Epithelial cell of prostate (primary cell): ENCODE data around the gene SKI.

Source experiments
- DNase-seq: peaks from one replicate; pipeline ENCODE4 v3.0.0-alpha.2; 2011; ENCODE audit warnings: low read depth, low spot score
- H3K27ac ChIP-seq: fragments of 450-650 bp; 2 replicates; pipeline ENCODE4 v1.5.1; 2017; ENCODE audit warnings: mild to moderate bottlenecking

Gene SKI

DNA sequence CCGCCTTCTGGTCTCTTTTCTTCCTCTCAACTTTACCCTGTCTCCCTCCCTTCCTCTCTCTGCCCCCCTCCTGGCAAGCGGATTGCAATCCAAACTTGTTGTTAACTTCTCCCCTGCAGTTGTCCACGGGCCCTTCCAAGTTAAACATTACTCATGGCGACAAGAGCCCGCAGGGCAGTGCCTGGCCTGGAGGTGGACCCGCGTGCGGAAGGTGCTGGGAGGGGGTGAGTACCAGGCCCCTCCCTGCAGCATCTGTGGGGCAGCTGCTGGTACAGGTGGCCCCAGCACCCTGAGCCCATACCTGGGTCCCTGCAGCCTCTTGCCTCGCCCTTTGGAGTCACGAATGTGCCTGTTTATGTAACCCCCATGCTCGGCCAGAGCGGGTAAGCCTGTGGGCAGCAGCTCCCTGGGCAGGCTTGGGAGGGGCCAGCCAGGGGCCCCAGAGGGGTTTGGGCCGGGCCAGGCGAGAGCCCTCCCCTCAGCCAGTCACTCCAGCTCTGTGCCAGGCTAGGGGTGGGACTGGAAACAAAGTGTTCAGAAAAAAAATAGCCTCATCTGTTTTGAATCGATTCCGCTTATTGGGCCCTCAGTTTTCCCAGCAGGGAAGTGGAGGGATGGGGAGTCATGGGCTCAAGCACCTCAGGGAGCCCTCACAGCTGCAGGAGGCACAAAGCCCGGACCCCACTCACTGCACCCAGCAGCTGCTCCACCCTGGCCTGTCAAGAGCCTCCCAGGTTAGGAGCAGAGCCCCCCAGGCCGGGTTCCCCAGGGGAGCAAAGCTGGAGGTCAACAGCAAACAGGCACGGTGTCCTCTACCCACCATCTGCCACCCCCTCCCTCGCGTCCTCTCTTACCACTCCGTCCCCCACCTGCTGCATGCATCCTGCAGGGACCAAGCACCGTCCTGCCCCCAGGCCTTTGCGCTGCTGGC, 19.5 kb upstream of the SKI start:
- no peak overlapping the region for H3K27ac ChIP-seq
- no peak for DNase-seq

- no peak for DNase-seq
- no peak overlapping the region for H3K27ac ChIP-seq
Observed at GRCh38 chr1:2209400-2210083, 18.6 kb upstream of the SKI start.

- H3K27ac ChIP-seq: no peak overlapping the region
- DNase-seq: no peak
Observed at GRCh38 chr1:2210084-2210653, 17.9 kb upstream of the SKI start.

DNA sequence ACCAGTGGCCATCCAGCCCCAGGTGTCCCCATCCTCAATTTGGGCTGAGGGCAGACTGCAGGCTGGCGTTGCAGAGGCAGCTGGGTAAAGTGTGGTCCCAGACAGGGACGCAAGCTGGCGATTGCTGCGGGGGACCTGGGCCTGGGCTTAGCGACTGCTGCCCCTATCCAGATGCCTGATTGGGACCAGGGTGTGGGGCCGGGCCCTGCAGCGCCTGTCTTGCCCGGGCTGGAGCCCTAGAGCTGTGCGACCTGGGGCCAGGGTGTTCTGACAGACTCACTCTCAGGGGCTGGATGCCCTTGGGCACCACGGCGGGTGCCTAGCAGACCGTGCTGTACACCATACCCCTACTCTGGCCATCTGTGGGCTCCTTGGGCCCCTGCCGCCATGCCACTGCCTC, 17.3 kb upstream of the SKI start:
- DNase-seq: no peak
- H3K27ac ChIP-seq: no peak overlapping the region

DNA sequence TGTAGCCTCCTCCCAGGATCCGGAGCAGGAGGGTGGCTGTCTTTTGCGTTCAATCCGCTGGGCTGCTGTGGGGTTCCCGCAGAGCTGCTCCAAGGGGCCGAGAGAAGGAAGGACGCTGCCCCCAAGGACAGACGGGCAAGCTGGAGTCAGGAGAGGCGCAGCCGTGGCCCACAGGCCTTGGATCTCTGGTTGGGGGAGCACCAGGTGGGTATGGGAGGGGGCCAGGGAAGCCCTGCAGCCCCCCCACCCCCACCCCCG, 15.9 kb upstream of the SKI start:
- peak overlapping the region; percentile 63 for H3K27ac ChIP-seq
- DNase-seq: no peak

- H3K27ac ChIP-seq: peak overlapping the region; percentile 63
- DNase-seq: no peak
Observed at GRCh38 chr1:2212532-2213491, 15.3 kb upstream of the SKI start.

DNA sequence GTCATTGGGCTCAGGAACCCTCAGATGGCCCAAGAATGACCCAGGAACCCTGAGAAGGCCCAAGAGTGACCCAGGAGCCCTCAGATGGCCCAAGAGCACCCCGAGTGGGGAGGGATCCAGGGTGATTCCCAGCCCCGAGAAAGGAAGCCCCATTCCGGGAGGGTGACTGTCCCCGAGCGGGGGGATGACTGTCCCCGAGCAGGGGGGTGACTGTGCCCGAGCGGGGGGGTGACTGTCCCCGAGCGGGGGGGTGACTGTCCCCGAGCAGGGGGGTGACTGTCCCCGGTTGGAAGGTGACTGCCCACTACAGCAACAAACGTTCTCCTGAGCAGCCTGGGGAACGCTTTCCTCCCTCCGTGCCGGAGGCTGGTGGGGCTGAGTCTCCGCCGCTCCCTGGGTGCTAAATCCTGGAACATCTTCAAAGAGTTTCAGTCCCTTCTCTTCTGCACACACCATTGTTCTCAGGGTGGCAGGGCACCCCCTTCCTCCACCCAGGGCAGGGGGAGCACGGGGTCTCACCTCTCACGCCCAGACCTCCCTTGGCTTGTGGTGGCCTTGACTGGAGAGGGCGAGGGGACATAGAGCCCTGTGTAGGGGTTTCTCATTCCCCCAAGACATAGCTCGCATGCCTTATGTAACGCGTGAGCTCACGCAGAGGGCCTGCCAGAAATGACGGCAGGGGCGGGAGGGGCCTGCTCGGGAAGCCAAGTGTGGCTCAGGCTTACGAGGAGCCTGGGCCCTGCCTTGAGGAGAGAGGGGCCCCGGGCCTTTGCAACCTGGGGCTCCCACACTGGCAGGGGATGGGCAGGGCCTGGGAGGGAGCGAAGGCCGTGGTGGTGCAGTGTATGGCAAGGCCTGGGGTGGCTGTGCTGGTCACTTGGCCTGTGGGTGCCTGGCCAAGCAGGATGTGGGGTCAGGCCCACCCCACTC, 14.3 kb upstream of the SKI start:
- DNase-seq: no peak
- H3K27ac ChIP-seq: peak overlapping the region; percentile 63

GRCh38 chr1:2214541-2215241, 13.4 kb upstream of the SKI start:
- no peak for DNase-seq
- no peak overlapping the region for H3K27ac ChIP-seq

- no peak for DNase-seq
- H3K27ac ChIP-seq: no peak overlapping the region
Observed at GRCh38 chr1:2215329-2215728, 12.8 kb upstream of the SKI start.

- no peak overlapping the region for H3K27ac ChIP-seq
- DNase-seq: no peak
Observed at GRCh38 chr1:2215909-2216766, 12.0 kb upstream of the SKI start.

- no peak overlapping the region for H3K27ac ChIP-seq
- DNase-seq: no peak
Observed at GRCh38 chr1:2216767-2217058, 11.4 kb upstream of the SKI start.

DNA sequence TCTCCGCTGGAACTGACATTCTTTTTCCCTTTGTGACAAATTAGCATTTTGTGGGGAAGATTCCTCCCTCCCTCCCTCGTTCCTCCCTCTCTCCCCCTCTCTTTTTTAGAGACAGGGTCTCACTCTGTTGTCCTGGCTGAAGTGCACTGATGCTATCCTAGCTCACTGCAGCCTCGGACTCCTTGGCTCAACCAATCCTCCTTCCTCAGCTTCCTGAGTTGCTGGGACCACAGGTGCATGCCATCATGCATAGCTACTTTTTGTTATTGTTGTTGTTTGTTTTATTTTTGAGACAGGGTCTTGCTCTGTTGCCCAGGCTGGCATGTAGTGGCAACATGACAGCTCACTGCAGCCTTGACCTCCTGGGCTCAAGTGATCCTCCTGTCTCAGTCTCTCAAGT, 6.8 kb upstream of the SKI start:
- no peak overlapping the region for H3K27ac ChIP-seq
- no peak for DNase-seq

- no peak for DNase-seq
- H3K27ac ChIP-seq: no peak overlapping the region
Observed at GRCh38 chr1:2224170-2224584, 3.9 kb upstream of the SKI start.

DNA sequence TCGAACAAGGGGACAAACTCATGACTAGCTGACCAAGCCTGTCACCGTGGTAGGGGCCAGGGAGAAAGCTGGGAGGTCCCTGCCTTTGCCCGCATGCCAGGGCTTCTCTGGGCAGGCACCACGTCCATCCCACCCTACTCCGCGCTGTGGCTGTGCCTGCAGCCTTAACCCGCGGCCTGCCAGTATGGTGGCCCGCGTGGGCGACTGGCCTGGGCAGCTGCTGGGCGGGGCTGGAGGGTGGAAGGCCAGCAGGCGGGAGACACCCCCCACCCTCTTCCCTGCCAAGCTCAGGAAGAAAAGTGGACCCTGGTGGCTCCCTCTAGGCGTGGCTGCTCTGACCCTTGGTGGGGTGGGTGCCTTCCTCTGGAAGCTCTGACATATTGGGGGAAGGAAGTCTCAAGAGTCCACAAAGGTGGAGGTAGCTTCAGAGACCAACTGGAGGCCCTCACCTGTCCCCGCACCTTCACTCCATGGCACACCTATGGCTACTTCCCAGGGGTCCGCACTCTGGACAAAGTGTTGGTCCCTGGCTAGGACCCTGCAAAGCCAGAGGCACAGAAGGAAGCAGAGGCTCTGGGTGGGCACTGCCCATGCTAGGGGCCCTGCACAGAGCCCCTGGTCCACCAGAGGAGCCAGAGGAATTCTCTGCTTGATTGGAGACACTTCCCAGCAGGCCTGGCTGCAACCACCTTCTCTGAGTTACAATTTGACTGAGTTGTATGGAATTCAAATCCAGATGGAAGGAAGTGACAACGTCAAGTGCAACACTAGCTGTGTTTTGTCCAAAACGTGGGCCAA, 3.3 kb upstream of the SKI start:
- no peak overlapping the region for H3K27ac ChIP-seq
- DNase-seq: no peak

DNA sequence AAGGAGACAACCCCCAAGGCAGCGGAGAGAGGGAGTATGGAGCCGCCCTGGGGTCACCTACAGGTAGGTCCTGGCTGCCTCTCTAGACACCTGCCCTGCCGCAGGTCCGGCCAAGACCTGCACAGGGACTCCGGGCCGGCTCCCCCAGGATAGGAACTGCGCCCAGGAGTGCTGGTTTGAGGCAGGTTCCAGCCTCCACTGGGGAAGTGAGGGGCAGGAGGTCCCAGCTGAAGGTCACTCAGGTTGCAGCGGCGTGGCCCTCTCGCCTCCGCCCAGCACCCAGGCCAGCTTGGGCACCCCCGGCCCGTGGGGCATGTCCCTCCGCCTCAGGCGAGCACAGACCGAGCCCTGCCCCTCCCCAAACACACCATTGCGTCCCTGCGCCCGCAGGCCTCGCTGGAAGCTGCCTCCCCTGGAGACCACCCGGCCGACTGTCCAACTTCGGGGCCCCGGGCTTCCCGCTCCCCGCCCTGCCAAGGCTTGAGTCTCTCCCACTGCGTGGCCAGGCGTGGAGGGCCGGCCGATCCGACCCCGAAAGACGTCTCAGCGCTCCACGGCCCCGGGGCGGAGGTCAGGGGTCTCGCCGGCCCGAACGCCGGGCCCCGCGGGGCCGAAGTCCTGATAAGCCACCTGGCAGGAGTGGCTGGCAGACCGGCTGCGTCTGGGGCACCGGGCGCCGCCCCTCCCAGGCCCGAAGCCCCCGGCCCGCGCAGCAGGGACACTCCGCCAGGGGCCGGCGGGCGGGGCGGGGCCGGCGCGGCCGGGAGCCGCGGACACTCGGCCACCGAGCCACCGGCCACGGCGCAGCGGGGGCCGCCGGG, 1.4 kb upstream of the SKI start:
- H3K27ac ChIP-seq: peak overlapping the region; percentile 85
- no peak for DNase-seq

DNA sequence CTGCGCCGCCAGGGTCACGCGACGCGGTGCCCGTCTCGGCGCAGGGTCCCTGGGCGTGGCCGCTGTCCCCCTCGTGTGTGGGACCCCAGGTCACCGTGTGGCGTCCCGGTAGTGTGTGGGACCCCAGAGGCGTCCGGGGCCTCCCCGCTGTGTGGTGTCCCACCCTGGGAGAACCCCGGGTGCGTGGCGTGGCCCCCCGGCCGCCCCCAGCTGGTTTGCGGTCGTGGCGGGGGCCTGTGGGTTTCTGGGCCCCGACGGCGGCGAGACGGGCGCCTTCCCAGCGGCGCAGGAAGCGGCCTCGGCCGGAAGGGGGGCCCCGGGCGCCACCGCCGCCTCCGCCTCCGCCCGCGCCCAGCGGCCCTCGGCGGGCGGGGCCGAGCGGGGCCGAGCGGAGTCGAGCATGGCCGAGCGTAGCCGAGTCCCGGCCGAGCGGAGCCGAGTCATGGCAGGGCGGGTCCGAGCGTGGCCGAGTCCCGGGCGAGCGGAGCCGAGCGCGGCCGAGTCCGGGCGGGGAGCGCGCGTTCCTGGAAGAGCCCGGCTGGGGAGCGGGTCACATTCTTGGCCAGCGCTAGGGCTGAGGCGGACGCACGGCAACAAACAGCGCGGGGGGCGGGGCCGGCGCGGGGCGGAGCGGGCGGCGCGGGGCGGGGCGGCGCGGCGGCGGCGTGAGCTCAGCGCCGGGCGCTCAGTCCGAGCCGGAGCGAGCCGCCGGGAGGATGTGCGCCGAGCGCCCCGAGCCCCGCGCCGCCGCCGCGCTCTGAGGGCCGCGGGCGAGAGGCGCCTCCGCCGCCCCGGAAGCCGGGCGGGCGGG, 568 bp upstream of the SKI start:
- H3K27ac ChIP-seq: peak overlapping the region; percentile 85
- peak; percentile 78 for DNase-seq
